Spleen (tissue), 11 donors: ENCODE measurements around the gene DNER. TPM values are rescaled to one million over a fixed set of nuclear protein-coding genes. Genes with fewer than 3 reads are reported as not detected.
"Not testable (repeated sequence)": the region's sequence is repeated elsewhere in the genome, so short reads cannot be mapped to it uniquely, and the experiment has no call there.

Experiments
- DNase-seq: peaks from one replicate; pipeline ENCODE4 v3.0.0-alpha.2; 2020
- H3K27ac ChIP-seq, 8 donors: fragments of 200-600 bp; sonication (generic) in 7 of 8; 1 replicate in 4 of 8; 2 replicates in 4 of 8; pipeline versions ENCODE4 v1.5.0 to v1.8.0; 2016 to 2021; ENCODE audit warnings: inconsistent platforms in 4 of 8, mild to moderate bottlenecking in 4 of 8, moderate library complexity in 1 of 8
- H3K27me3 ChIP-seq, 7 donors: fragments of 200-600 bp; sonication (generic) in 6 of 7; replicated peaks in 1 of 7; 1 replicate in 4 of 7; 2 replicates in 3 of 7; pipeline versions ENCODE4 v1.5.0 to v1.8.0; 2016 to 2021; ENCODE audit warnings: inconsistent platforms in 3 of 7, mild to moderate bottlenecking in 1 of 7
- H3K36me3 ChIP-seq, 6 donors: fragments of 200-600 bp; sonication (generic) in 5 of 6; 1 replicate in 4 of 6; 2 replicates in 2 of 6; pipeline versions ENCODE4 v1.5.0 to v1.8.0; 2016 to 2021; ENCODE audit warnings: inconsistent platforms in 2 of 6
- H3K4me1 ChIP-seq, 6 donors: fragments of 200-600 bp; sonication (generic) in 5 of 6; 1 replicate in 3 of 6; 2 replicates in 3 of 6; pipeline versions ENCODE4 v1.5.0 to v1.8.0; 2016 to 2021; ENCODE audit warnings: inconsistent platforms in 3 of 6
- H3K4me3 ChIP-seq, 8 donors: fragments of 200-600 bp; sonication (generic) in 7 of 8; 1 replicate in 4 of 8; 2 replicates in 4 of 8; pipeline versions ENCODE4 v1.5.0 to v1.8.0; 2016 to 2021; ENCODE audit warnings: inconsistent platforms in 4 of 8, mild to moderate bottlenecking in 4 of 8, moderate library complexity in 2 of 8
- H3K9me3 ChIP-seq, 8 donors: fragments of 200-600 bp; sonication (generic) in 7 of 8; 1 replicate in 4 of 8; 2 replicates in 4 of 8; pipeline versions ENCODE4 v1.5.0 to v1.8.0; 2016 to 2021; ENCODE audit warnings: inconsistent platforms in 4 of 8
- CTCF ChIP-seq, 11 experiments: fragments of 200-600 bp in 7 of 11; fragments of 450-650 bp in 4 of 11; sonication (generic) in 4 of 11; IDR thresholded peaks in 8 of 11; conservative IDR thresholded peaks in 3 of 11; 1 replicate in 7 of 11; 2 replicates in 4 of 11; pipeline versions ENCODE4 v1.4.0 to v1.8.0; 2016 to 2021; ENCODE audit warnings: antibody characterized with exemption in 11 of 11, inconsistent platforms in 4 of 11, mild to moderate bottlenecking in 1 of 11
- POLR2A ChIP-seq, 3 donors: fragments of 450-650 bp; IDR thresholded peaks; one replicate each; pipeline ENCODE4 v1.5.1; 2017; ENCODE audit warnings: antibody characterized with exemption in 3 of 3, mild to moderate bottlenecking in 1 of 3
- POLR2AphosphoS5 ChIP-seq, 3 donors: sonication (generic); formaldehyde crosslinking; IDR thresholded peaks; one replicate each; pipeline ENCODE4 v1.5.1; 2017; ENCODE audit warnings: antibody characterized with exemption in 3 of 3
- WGBS, 5 donors: extraction: QIAGEN DNeasy Blood & Tissue Kit in 3 of 5; methylation state at CpG; one replicate each; pipeline versions ENCODE4 v1.1.5 to v1.1.7; 2013 to 2018; 5-methylcytosine and 5-hydroxymethylcytosine counted together
- intact Hi-C: fragments of 100-400 bp; cut with DNase I; formaldehyde crosslinking; loops from one replicate; pipeline ENCODE4 v1.15.0; 2023; ENCODE audit warnings: low total_unique reads
- polyA plus RNA-seq, 3 donors: library from polyadenylated mRNA; stranded (reverse); fragments of 200-250 nt; gene quantifications; one replicate each; pipeline ENCODE4 v1.2.1, GENCODE V29; 2013
- total RNA-seq, 7 donors: library from RNA; depleted of rRNA in 3 of 7; stranded (reverse); fragments of >200 nt in 3 of 7; fragmentation: NEBNext Ultra II Directional in 4 of 7; extraction: Animal tissue kit (Norgen Biotek cat#: 25700) in 4 of 7; gene quantifications; one replicate each; pipeline versions ENCODE4 v1.1.0 to v1.2.1, GENCODE V29; 2016 to 2021
- donor health status: healthy with polysubstance abuse.
- donor health status: DM: no; HTN: no; CAD: no; lungs with moderate emphysema.
- donor health status: DM: no; HTN: no; CAD: no.
- donor health status: Bipolar disorder and iron deficiency.
- donor health status: healthy.
- donor health status: DM: no; HTN: no; CAD: no.
- donor health status: DM: yes; HTN: yes; CAD: no.

The DNER gene
- total and polyA plus RNA-seq, 10 donors, result 0.03 to 0.58 (median 0.26) TPM; not detected in 3

GRCh38 chr2:229511524-229511923 is 202.8 kb downstream of the DNER start:
- Histone ChIP-seq H3K27me3 (no peaks in the 10 kb centered on the region), H3K36me3 (no peaks in the 10 kb centered on the region), H3K27ac (no peak overlapping the region), H3K4me3 (no peak overlapping the region), H3K9me3 (no peaks in the 10 kb centered on the region), H3K4me1 (no peaks in the 10 kb centered on the region)
- intact Hi-C loops, result no loop called here
- DNase-seq, result no peak
- 88 to 98% (median 95%) methylated on average over 1 of the region's 1 CpG for WGBS, 5 donors
- TF ChIP-seq CTCF (IDR thresholded peaks at IDR 0.05 in 8 of 11, conservative IDR thresholded peaks at IDR 0.05 in 3 of 11) (no peak), POLR2A (IDR thresholded peaks at IDR 0.05) (no peak), POLR2AphosphoS5 (IDR thresholded peaks at IDR 0.05) (no peak)

GRCh38 chr2:229506699-229507098 is 207.7 kb downstream of the DNER start:
- 79 to 93% (median 89%) methylated on average over 4 of the region's 4 CpGs for WGBS, 5 donors
- H3K27me3 ChIP-seq, result not testable (repeated sequence)

GRCh38 chr2:229501051-229501794 is 213.1 kb downstream of the DNER start:
- Histone ChIP-seq H3K27ac (no peak overlapping the region), H3K9me3 (peaks cover 0 to 28% (median 17%) of the 10 kb centered on the region in 8 donors), H3K4me3 (no peak overlapping the region), H3K27me3 (no peaks in the 10 kb centered on the region), H3K36me3 (no peaks in the 10 kb centered on the region), H3K4me1 (no peaks in the 10 kb centered on the region)
- TF ChIP-seq POLR2A (IDR thresholded peaks at IDR 0.05) (no peak), POLR2AphosphoS5 (IDR thresholded peaks at IDR 0.05) (no peak), CTCF (IDR thresholded peaks at IDR 0.05 in 8 of 11, conservative IDR thresholded peaks at IDR 0.05 in 3 of 11) (no peak)
- intact Hi-C loops, result no loop called here
- no peak for DNase-seq
- 83 to 99% (median 90%) methylated on average over 2 of the region's 2 CpGs for WGBS, 5 donors

More at GRCh38 chr2:229506699-229507098, 207.7 kb downstream of the DNER start:
- intact Hi-C loops, H3K9me3 ChIP-seq, H3K4me1 ChIP-seq, H3K36me3 ChIP-seq, H3K4me3 ChIP-seq, H3K27ac ChIP-seq, DNase-seq: not testable (repeated sequence)

GRCh38 chr2:229492034-229492433 is 222.3 kb downstream of the DNER start:
- no peak for DNase-seq
- Histone ChIP-seq H3K4me1 (no peaks in the 10 kb centered on the region), H3K9me3 (peaks cover 0 to 13% (median 7%) of the 10 kb centered on the region in 8 donors), H3K4me3 (no peak overlapping the region), H3K27me3 (no peaks in the 10 kb centered on the region), H3K36me3 (no peaks in the 10 kb centered on the region), H3K27ac (no peak overlapping the region)
- intact Hi-C loops, result no loop called here
- WGBS, 5 donors, result 68 to 86% (median 72%) methylated on average over 2 of the region's 2 CpGs
- TF ChIP-seq CTCF (IDR thresholded peaks at IDR 0.05 in 8 of 11, conservative IDR thresholded peaks at IDR 0.05 in 3 of 11), result no peak
- no peak for TF ChIP-seq POLR2AphosphoS5 (IDR thresholded peaks at IDR 0.05)
- TF ChIP-seq POLR2A (IDR thresholded peaks at IDR 0.05), result no peak
